Skeletal muscle tissue (tissue), 4 donors: ENCODE measurements around the gene ELAVL1. TPM values are rescaled to one million over a fixed set of nuclear protein-coding genes. Genes with fewer than 3 reads are reported as not detected.

Experiments
- H3K27ac ChIP-seq: one replicate; pipeline ENCODE4 v1.7.0; 2013; ENCODE audit warnings: mild to moderate bottlenecking, low read depth, low read length, inconsistent platforms
- H3K27me3 ChIP-seq, 3 donors: one replicate each; pipeline ENCODE4 v1.7.0; 2013; ENCODE audit warnings: low read length in 3 of 3; ENCODE audit not compliant: control insufficient read depth in 3 of 3, insufficient read depth in 3 of 3
- H3K36me3 ChIP-seq, 3 donors: one replicate each; pipeline ENCODE4 v1.7.0; 2013; ENCODE audit warnings: low read length in 3 of 3; ENCODE audit not compliant: control insufficient read depth in 3 of 3, insufficient read depth in 3 of 3
- H3K4me1 ChIP-seq, 3 donors: one replicate each; pipeline ENCODE4 v1.7.0; 2013; ENCODE audit warnings: low read length in 3 of 3, mild to moderate bottlenecking in 3 of 3; ENCODE audit not compliant: control insufficient read depth in 3 of 3, insufficient read depth in 3 of 3
- H3K4me3 ChIP-seq, 3 donors: one replicate each; pipeline ENCODE4 v1.7.0; 2013; ENCODE audit warnings: low read length in 3 of 3
- H3K9ac ChIP-seq, 3 donors: one replicate each; pipeline ENCODE4 v1.7.0; 2013; ENCODE audit warnings: low read length in 3 of 3, mild to moderate bottlenecking in 3 of 3, moderate library complexity in 2 of 3, low read depth in 1 of 3
- H3K9me3 ChIP-seq, 3 donors: one replicate each; pipeline ENCODE4 v1.7.0; 2013; ENCODE audit warnings: low read length in 3 of 3; ENCODE audit not compliant: control insufficient read depth in 3 of 3
- total RNA-seq: library from RNA; depleted of rRNA; stranded (reverse); fragments of >200 nt; gene quantifications from one replicate; pipeline ENCODE4 v1.2.3, GENCODE V29; 2014
- donor health status: Osteomylitis.

Gene ELAVL1
- total RNA-seq, 1 donor from 2014 or later, result 16.7 TPM

- H3K4me3 ChIP-seq, result no peak overlapping the region
- peaks cover 12 to 26% (median 20%) of the 10 kb centered on the region in 3 donors for H3K4me1 ChIP-seq
- H3K27me3 ChIP-seq, result peaks cover 20 to 49% (median 33%) of the 10 kb centered on the region in 3 donors
- H3K9ac ChIP-seq, result no peak overlapping the region
- H3K27ac ChIP-seq, result no peak overlapping the region
- H3K36me3 ChIP-seq, result peaks cover 26 to 30% (median 29%) of the 10 kb centered on the region in 3 donors
- no peaks in the 10 kb centered on the region for H3K9me3 ChIP-seq
Observed at GRCh38 chr19:7914099-7914498, 91.3 kb downstream of the ELAVL1 start.

GRCh38 chr19:7913652-7914051 is 91.8 kb downstream of the ELAVL1 start:
- H3K36me3 ChIP-seq, result peaks cover 26 to 30% (median 29%) of the 10 kb centered on the region in 3 donors
- H3K4me3 ChIP-seq, result no peak overlapping the region
- peaks cover 12 to 26% (median 20%) of the 10 kb centered on the region in 3 donors for H3K4me1 ChIP-seq
- no peak overlapping the region for H3K27ac ChIP-seq
- no peaks in the 10 kb centered on the region for H3K9me3 ChIP-seq
- no peak overlapping the region for H3K9ac ChIP-seq
- H3K27me3 ChIP-seq, result peaks cover 20 to 44% (median 28%) of the 10 kb centered on the region in 3 donors

DNA sequence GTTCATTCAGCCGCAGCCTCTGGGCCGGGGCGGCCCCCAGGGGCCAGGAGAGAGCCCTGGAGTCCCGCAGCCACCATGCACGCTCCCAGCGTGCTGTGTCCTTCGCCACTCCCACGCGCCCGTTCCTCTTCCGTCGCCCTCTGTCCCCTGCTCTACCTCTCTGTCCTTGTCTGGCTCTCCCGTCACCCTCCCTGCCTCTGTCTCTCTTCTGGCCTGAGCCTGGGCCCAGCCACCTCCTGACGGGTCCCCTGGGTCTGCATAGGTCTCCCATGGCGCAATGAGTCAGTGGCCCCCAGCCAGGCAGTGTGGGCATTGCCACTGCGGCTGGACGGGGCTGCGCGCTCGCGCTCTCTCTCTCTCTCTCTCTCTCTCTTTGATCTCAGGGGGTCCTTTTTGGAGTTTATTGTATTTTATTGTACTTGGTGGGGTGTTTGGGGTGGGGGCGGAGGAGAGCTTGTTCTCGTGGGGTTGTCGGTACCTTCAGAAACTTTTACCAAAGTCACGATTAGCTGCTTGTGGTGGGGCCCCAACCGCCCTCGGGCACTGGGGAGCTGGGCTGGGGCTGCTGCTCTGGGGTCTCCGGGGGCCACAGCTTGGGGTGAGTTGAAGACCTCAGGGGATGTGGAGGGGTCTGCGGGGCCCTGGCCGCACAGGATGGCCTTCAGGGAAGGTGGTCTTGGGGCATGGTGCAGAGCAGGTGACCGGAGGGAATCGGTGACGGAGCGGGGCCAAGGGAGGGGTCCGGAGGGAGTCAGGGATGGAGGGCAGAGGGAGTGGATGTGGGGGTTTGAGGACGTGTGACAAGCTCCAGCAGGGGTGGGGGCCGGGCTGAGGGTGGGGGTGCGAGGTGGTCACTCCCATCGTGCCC is 92.5 kb downstream of the ELAVL1 start:
- H3K27me3 ChIP-seq, result peaks cover 18 to 37% (median 24%) of the 10 kb centered on the region in 3 donors
- no peak overlapping the region for H3K4me3 ChIP-seq
- no peak overlapping the region for H3K27ac ChIP-seq
- no peaks in the 10 kb centered on the region for H3K9me3 ChIP-seq
- peaks cover 12 to 24% (median 19%) of the 10 kb centered on the region in 3 donors for H3K4me1 ChIP-seq
- no peak overlapping the region for H3K9ac ChIP-seq
- H3K36me3 ChIP-seq, result peaks cover 29 to 31% (median 30%) of the 10 kb centered on the region in 3 donors

DNA sequence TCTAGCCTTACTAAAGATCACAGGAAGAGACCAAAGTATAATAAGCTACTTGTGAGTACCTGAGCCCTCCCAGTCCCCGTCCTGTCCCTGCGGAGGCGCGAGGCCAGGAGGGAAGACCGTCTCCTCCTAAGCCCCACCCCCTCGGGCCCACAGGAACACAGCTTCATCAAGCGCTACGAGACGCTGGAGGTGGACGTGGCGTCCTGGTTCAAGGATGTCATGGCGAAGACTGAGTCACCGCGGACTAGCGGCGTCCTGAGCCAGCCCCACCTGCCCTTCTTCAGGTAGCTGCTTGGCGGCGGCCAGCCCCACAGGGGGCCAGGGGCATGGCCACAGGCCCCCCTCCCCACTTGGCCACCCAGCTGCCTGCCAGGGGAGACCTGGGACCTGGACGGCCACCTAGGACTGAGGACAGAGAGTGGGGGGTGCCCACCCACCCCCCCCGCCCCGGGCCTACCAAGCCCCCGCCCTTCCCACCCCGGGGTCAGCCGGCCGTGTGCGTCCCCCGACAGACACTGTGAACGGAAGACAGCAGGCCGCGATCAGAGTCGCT is 93.2 kb downstream of the ELAVL1 start:
- Histone ChIP-seq H3K36me3 (peaks cover 32 to 33% (median 32%) of the 10 kb centered on the region in 3 donors), H3K4me1 (peaks cover 13 to 21% (median 13%) of the 10 kb centered on the region in 3 donors), H3K27me3 (peaks cover 12 to 30% (median 21%) of the 10 kb centered on the region in 3 donors), H3K9ac (no peak overlapping the region), H3K27ac (no peak overlapping the region), H3K4me3 (no peak overlapping the region), H3K9me3 (no peaks in the 10 kb centered on the region)

DNA sequence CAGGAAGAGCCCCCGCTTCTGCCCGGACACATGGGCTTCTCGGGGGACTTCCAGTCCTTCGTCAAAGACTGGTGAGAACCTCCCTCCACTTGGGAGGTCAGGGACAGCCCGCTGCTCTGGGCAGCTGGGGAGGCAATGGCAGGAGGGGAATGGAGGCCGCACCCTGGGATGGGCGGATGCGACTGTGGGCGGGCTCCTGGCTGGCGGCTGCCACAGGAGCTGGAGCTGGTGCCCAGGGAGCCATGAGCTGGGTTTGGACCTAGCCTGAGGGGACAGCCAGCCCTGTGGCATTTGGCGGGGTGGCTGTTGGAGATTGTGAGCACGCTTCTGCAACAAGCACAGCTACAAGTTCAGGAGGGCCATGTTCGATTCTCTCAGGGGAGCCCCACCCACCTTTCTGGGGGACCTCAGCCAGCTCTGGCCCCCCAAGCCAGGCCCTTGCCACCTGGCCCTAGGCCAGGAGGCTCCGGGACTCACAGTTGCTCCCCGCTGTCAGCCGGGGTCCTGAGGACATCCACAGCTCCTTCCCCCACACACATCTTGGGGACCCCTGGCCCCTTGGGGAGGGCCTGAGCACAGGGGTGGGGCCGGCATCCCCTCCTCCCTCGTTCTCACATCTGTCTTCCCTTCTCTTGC is 93.8 kb downstream of the ELAVL1 start:
- Histone ChIP-seq H3K27me3 (peaks cover 9 to 25% (median 17%) of the 10 kb centered on the region in 3 donors), H3K9ac (no peak overlapping the region), H3K27ac (no peak overlapping the region), H3K4me1 (peaks cover 9 to 20% (median 11%) of the 10 kb centered on the region in 3 donors), H3K36me3 (peaks cover 35% of the 10 kb centered on the region in 3 donors), H3K4me3 (no peak overlapping the region), H3K9me3 (no peaks in the 10 kb centered on the region)

- Histone ChIP-seq H3K27me3 (peaks cover 3 to 16% (median 11%) of the 10 kb centered on the region in 3 donors), H3K27ac (no peak overlapping the region), H3K36me3 (peaks cover 39 to 41% (median 41%) of the 10 kb centered on the region in 3 donors), H3K4me3 (no peak overlapping the region), H3K9ac (no peak overlapping the region), H3K4me1 (peaks cover 5 to 25% (median 7%) of the 10 kb centered on the region in 3 donors), H3K9me3 (no peaks in the 10 kb centered on the region)
Observed at GRCh38 chr19:7910321-7911161, 94.9 kb downstream of the ELAVL1 start.

GRCh38 chr19:7909471-7910067 is 95.9 kb downstream of the ELAVL1 start:
- Histone ChIP-seq H3K4me1 (peaks cover 11 to 29% (median 14%) of the 10 kb centered on the region in 3 donors), H3K27ac (no peak overlapping the region), H3K9ac (no peak overlapping the region), H3K27me3 (peaks cover 0 to 6% (median 2%) of the 10 kb centered on the region in 3 donors), H3K9me3 (no peaks in the 10 kb centered on the region), H3K4me3 (no peak overlapping the region), H3K36me3 (peaks cover 39 to 47% (median 44%) of the 10 kb centered on the region in 3 donors)

DNA sequence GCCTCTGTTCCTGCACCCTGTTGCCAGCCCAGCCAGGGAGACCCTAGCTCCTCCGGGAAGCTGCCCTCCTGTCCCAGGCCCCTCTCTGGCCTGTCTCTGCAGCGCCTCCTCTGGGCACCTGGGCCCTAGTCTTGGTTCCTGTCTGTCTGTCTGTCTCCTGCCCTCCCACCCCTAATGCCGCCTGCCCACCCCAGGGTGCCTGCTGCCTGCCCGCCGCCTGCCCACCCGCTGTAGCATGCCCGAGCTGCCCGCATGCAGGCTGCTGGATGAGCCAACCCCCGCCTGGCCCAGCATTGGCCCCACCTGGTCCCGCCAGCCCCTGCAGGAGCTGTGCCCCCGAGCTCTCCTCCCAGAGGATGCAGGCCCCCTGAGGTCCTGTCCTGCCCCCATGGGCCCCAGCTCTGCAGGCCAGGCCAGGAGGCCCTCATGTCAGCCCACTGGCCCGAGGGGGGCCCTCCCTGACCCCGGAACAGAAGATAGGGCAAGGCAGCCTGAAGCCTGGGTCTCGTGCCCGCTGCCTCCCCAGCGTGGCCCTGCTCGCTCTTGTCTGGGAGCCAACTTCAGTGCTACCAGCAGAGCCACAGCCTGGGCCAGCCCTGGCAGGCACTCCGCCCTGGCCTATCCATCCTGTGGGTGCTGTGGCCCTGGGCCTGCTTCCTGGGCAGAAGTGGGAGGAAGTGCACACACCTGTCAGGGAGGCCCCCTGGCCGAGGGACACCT is 96.5 kb downstream of the ELAVL1 start:
- H3K4me3 ChIP-seq, result no peak overlapping the region
- peaks cover 15 to 30% (median 16%) of the 10 kb centered on the region in 3 donors for H3K4me1 ChIP-seq
- no peak overlapping the region for H3K27ac ChIP-seq
- H3K36me3 ChIP-seq, result peaks cover 39 to 48% (median 45%) of the 10 kb centered on the region in 3 donors
- H3K9ac ChIP-seq, result no peak overlapping the region
- peaks cover 0 to 3% (median 0%) of the 10 kb centered on the region in 3 donors for H3K27me3 ChIP-seq
- H3K9me3 ChIP-seq, result no peaks in the 10 kb centered on the region
